Large intestine (tissue), 3 donors: ENCODE data around the gene TRIM67. TPM values are rescaled to one million over a fixed set of nuclear protein-coding genes. Genes with fewer than 3 reads are reported as not detected.

Experiments used
- DNase-seq, 2 donors: peaks; one replicate each; pipeline versions ENCODE4 v3.0.0 to v3.0.0-alpha.2; 2013
- H3K27ac ChIP-seq: one replicate; pipeline ENCODE4 v1.5.1; 2013; ENCODE audit warnings: low read length
- H3K27me3 ChIP-seq: 2 replicates; pipeline ENCODE4 v1.6.1; 2013; ENCODE audit warnings: low read length; ENCODE audit not compliant: control insufficient read depth, insufficient read depth
- H3K36me3 ChIP-seq: 2 replicates; pipeline ENCODE4 v1.6.1; 2013; ENCODE audit warnings: low read length; ENCODE audit not compliant: control insufficient read depth, insufficient read depth
- H3K4me1 ChIP-seq: one replicate; pipeline ENCODE4 v1.6.1; 2013; ENCODE audit warnings: low read length; ENCODE audit not compliant: control insufficient read depth, insufficient read depth
- H3K4me3 ChIP-seq: one replicate; pipeline ENCODE4 v1.5.1; 2013; ENCODE audit warnings: low read length
- H3K9me3 ChIP-seq: one replicate; pipeline ENCODE4 v1.6.1; 2013; ENCODE audit warnings: mild to moderate bottlenecking, low read depth, low read length, moderate library complexity; ENCODE audit not compliant: control insufficient read depth
- WGBS: methylation state at CpG from one replicate; pipeline ENCODE4 v1.1.5; 2013; ENCODE audit warnings: low lambda C conversion rate; ENCODE audit not compliant: insufficient coverage; 5-methylcytosine and 5-hydroxymethylcytosine counted together
- polyA plus RNA-seq: library from polyadenylated mRNA; unstranded; fragments of 120-200 nt; gene quantifications from one replicate; pipeline ENCODE4 v1.2.1, GENCODE V29; 2013

The TRIM67 gene
- polyA plus RNA-seq, 1 donor: 1.1 TPM

GRCh38 chr1:231193710-231194340 lies 32.0 kb downstream of the TRIM67 start:
- no peaks in the 10 kb centered on the region for H3K9me3 ChIP-seq
- no CpG with 5 or more reads among the region's 10 CpGs for WGBS
- H3K36me3 ChIP-seq: no peaks in the 10 kb centered on the region
- H3K4me1 ChIP-seq: peaks cover 8% of the 10 kb centered on the region
- H3K27me3 ChIP-seq: peaks cover 2% of the 10 kb centered on the region
- H3K4me3 ChIP-seq: no peak overlapping the region
- H3K27ac ChIP-seq: no peak overlapping the region
- DNase-seq: no peak

GRCh38 chr1:231194476-231194842 lies 32.6 kb downstream of the TRIM67 start:
- Histone ChIP-seq H3K27ac (no peak overlapping the region), H3K4me1 (peaks cover 8% of the 10 kb centered on the region), H3K4me3 (no peak overlapping the region), H3K36me3 (no peaks in the 10 kb centered on the region), H3K27me3 (no peaks in the 10 kb centered on the region), H3K9me3 (no peaks in the 10 kb centered on the region)
- no peak for DNase-seq
- WGBS: no CpG with 5 or more reads among the region's 2 CpGs

GRCh38 chr1:231194843-231195516 lies 33.1 kb downstream of the TRIM67 start:
- H3K27ac ChIP-seq: no peak overlapping the region
- H3K27me3 ChIP-seq: no peaks in the 10 kb centered on the region
- WGBS: no CpG with 5 or more reads among the region's 8 CpGs
- no peaks in the 10 kb centered on the region for H3K36me3 ChIP-seq
- H3K4me1 ChIP-seq: peaks cover 8% of the 10 kb centered on the region
- no peak overlapping the region for H3K4me3 ChIP-seq
- no peaks in the 10 kb centered on the region for H3K9me3 ChIP-seq
- DNase-seq: peak in 1 of 2 donors; percentile 32

GRCh38 chr1:231196307-231196706 lies 34.4 kb downstream of the TRIM67 start:
- WGBS: no CpG with 5 or more reads among the region's 3 CpGs
- no peak for DNase-seq

GRCh38 chr1:231196728-231197127 lies 34.9 kb downstream of the TRIM67 start:
- Histone ChIP-seq H3K36me3 (no peaks in the 10 kb centered on the region), H3K4me1 (peaks cover 8% of the 10 kb centered on the region), H3K4me3 (no peak overlapping the region), H3K27me3 (peaks cover 3% of the 10 kb centered on the region), H3K27ac (no peak overlapping the region), H3K9me3 (no peaks in the 10 kb centered on the region)
- DNase-seq: no peak
- WGBS: no CpG with 5 or more reads among the region's 2 CpGs

More at GRCh38 chr1:231196307-231196706, 34.4 kb downstream of the TRIM67 start:
- Histone ChIP-seq H3K9me3 (no peaks in the 10 kb centered on the region), H3K36me3 (no peaks in the 10 kb centered on the region), H3K4me1 (peaks cover 8% of the 10 kb centered on the region), H3K4me3 (no peak overlapping the region), H3K27me3 (no peaks in the 10 kb centered on the region), H3K27ac (no peak overlapping the region)

GRCh38 chr1:231199868-231200267 lies 38.0 kb downstream of the TRIM67 start:
- DNase-seq: no peak

GRCh38 chr1:231200388-231201031 lies 38.7 kb downstream of the TRIM67 start:
- no CpG with 5 or more reads among the region's 8 CpGs for WGBS
- Histone ChIP-seq H3K27me3 (peaks cover 6% of the 10 kb centered on the region), H3K4me3 (no peak overlapping the region), H3K36me3 (no peaks in the 10 kb centered on the region), H3K9me3 (no peaks in the 10 kb centered on the region), H3K4me1 (peaks cover 2% of the 10 kb centered on the region), H3K27ac (no peak overlapping the region)
- DNase-seq: peak in 1 of 2 donors; percentile 21

More at GRCh38 chr1:231199868-231200267, 38.0 kb downstream of the TRIM67 start:
- Histone ChIP-seq H3K36me3 (no peaks in the 10 kb centered on the region), H3K9me3 (no peaks in the 10 kb centered on the region), H3K4me1 (peaks cover 6% of the 10 kb centered on the region), H3K4me3 (no peak overlapping the region), H3K27me3 (peaks cover 6% of the 10 kb centered on the region), H3K27ac (no peak overlapping the region)
- WGBS: no CpG with 5 or more reads among the region's 7 CpGs

- Histone ChIP-seq H3K4me3 (no peak overlapping the region), H3K27me3 (peaks cover 6% of the 10 kb centered on the region), H3K9me3 (no peaks in the 10 kb centered on the region), H3K4me1 (no peaks in the 10 kb centered on the region), H3K27ac (no peak overlapping the region), H3K36me3 (no peaks in the 10 kb centered on the region)
- no CpG with 5 or more reads among the region's 16 CpGs for WGBS
- no peak for DNase-seq
These were observed 39.6 kb downstream of the TRIM67 start for GRCh38 chr1:231201375-231201978.

GRCh38 chr1:231201979-231202633 lies 40.2 kb downstream of the TRIM67 start:
- Histone ChIP-seq H3K4me1 (no peaks in the 10 kb centered on the region), H3K36me3 (no peaks in the 10 kb centered on the region), H3K4me3 (no peak overlapping the region), H3K9me3 (no peaks in the 10 kb centered on the region), H3K27me3 (peaks cover 6% of the 10 kb centered on the region), H3K27ac (no peak overlapping the region)
- DNase-seq: no peak
- 81% methylated on average over 3 of the region's 5 CpGs for WGBS
